Hematopoietic multipotent progenitor cell (in vitro differentiated cells): Measurements from ENCODE around the gene LMAN1. TPM values are rescaled to one million over a fixed set of nuclear protein-coding genes. Genes with fewer than 3 reads are reported as not detected.
A peak's percentile ranks its signal among the peaks of the same experiment; 100 is the strongest.

Experiments used
- DNase-seq, 3 donors: peaks; one replicate each; pipeline ENCODE4 v3.0.0-alpha.2; 2011 to 2015; ENCODE audit warnings: low read depth in 2 of 3, low spot score in 2 of 3
- total RNA-seq: library from RNA; depleted of rRNA; stranded (reverse); fragments of >200 nt; gene quantifications from one replicate; pipeline ENCODE4 v1.2.3, GENCODE V29; 2012

LMAN1 gene
- total RNA-seq, 1 donor: 53.3 TPM

- DNase-seq: peak; percentile 30 to 66 (median 60)
Observed at GRCh38 chr18:59308248-59308937, 50.7 kb downstream of the LMAN1 start.

- DNase-seq: no peak
Observed at GRCh38 chr18:59306640-59307039, 52.4 kb downstream of the LMAN1 start.

GRCh38 chr18:59305295-59305694 is 53.8 kb downstream of the LMAN1 start:
- no peak for DNase-seq

GRCh38 chr18:59303656-59304195 is 55.3 kb downstream of the LMAN1 start:
- DNase-seq: no peak

- no peak for DNase-seq
Observed at GRCh38 chr18:59303006-59303405, 56.1 kb downstream of the LMAN1 start.

GRCh38 chr18:59301929-59302328 is 57.1 kb downstream of the LMAN1 start:
- DNase-seq: no peak

- DNase-seq: no peak
Observed at GRCh38 chr18:59300676-59301285, 58.3 kb downstream of the LMAN1 start.

GRCh38 chr18:59298871-59299270 is 60.2 kb downstream of the LMAN1 start:
- DNase-seq: no peak

GRCh38 chr18:59293317-59293716 is 65.7 kb downstream of the LMAN1 start:
- no peak for DNase-seq

- no peak for DNase-seq
Observed at GRCh38 chr18:59286341-59286740, 72.7 kb downstream of the LMAN1 start.

GRCh38 chr18:59282341-59282740 is 76.7 kb downstream of the LMAN1 start:
- DNase-seq: no peak

- DNase-seq: no peak
Observed at GRCh38 chr18:59279722-59280121, 79.3 kb downstream of the LMAN1 start.

- no peak for DNase-seq
Observed at GRCh38 chr18:59279193-59279592, 79.9 kb downstream of the LMAN1 start.

GRCh38 chr18:59278793-59279192 is 80.3 kb downstream of the LMAN1 start:
- DNase-seq: no peak

Other genes starting within 250 kb of the LMAN1 start
- 11.3 TPM for gene SEC11C, start 219.4 kb downstream of the LMAN1 start, total RNA-seq
- gene GRP, start 139.1 kb downstream of the LMAN1 start, total RNA-seq: not detected
- not detected for gene RAX, start 85.8 kb downstream of the LMAN1 start, total RNA-seq
- gene CPLX4, start 40.6 kb downstream of the LMAN1 start, total RNA-seq: not detected